Left ventricle myocardium inferior (tissue), 1 donor: ENCODE measurements around the gene VSIG10L2. TPM values are rescaled to one million over a fixed set of nuclear protein-coding genes. Genes with fewer than 3 reads are reported as not detected.

Experiments used
- DNase-seq: peaks from one replicate; pipeline ENCODE4 v3.0.0-alpha.2; 2020
- H3K27ac ChIP-seq: fragments of 200-600 bp; replicated peaks from 2 replicates; pipeline ENCODE4 v1.8.0; 2021
- H3K27me3 ChIP-seq: fragments of 200-600 bp; 2 replicates; pipeline ENCODE4 v1.8.0; 2021; ENCODE audit warnings: low read depth
- H3K36me3 ChIP-seq: fragments of 200-600 bp; 2 replicates; pipeline ENCODE4 v1.8.0; 2021
- H3K4me1 ChIP-seq: fragments of 200-600 bp; 2 replicates; pipeline ENCODE4 v1.8.0; 2021
- H3K4me3 ChIP-seq: fragments of 200-600 bp; 2 replicates; pipeline ENCODE4 v1.8.0; 2021; ENCODE audit warnings: mild to moderate bottlenecking, moderate library complexity
- H3K9me3 ChIP-seq: fragments of 200-600 bp; replicated peaks from 2 replicates; pipeline ENCODE4 v1.8.0; 2021
- CTCF ChIP-seq: fragments of 200-600 bp; IDR thresholded peaks from 2 replicates; pipeline ENCODE4 v1.8.0; 2021; ENCODE audit warnings: antibody characterized with exemption, mild to moderate bottlenecking, borderline replicate concordance
- intact Hi-C: fragments of 100-400 bp; cut with micrococcal nuclease; formaldehyde crosslinking; loops from one replicate; pipeline ENCODE4 v1.11.0; 2022
- total RNA-seq: library from RNA; stranded (reverse); fragmentation: NEBNext Ultra II Directional; extraction: Animal tissue kit (Norgen Biotek cat#: 25700); gene quantifications from one replicate; pipeline ENCODE4 v1.2.1, GENCODE V29; 2021
- donor health status: DM: no; HTN: yes; CAD: no; lungs with severe emphysema.

VSIG10L2 gene
- total RNA-seq, 1 donor from 2014 or later = 0.08 TPM

- Histone ChIP-seq H3K27ac (peak overlapping the region; percentile 21), H3K36me3 (no peaks in the 10 kb centered on the region), H3K9me3 (no peaks in the 10 kb centered on the region), H3K27me3 (peaks cover 11% of the 10 kb centered on the region), H3K4me1 (peaks cover 25% of the 10 kb centered on the region), H3K4me3 (no peak overlapping the region)
- DNase-seq = no peak
- no peak for TF ChIP-seq CTCF
- intact Hi-C loops = no loop called here
These were observed 6.7 kb downstream of the VSIG10L2 start for GRCh38 chr11:125952559-125952958.

- peak; percentile 63 for DNase-seq
- H3K4me1 ChIP-seq = peaks cover 25% of the 10 kb centered on the region
- no peaks in the 10 kb centered on the region for H3K36me3 ChIP-seq
- no peaks in the 10 kb centered on the region for H3K9me3 ChIP-seq
- H3K27ac ChIP-seq = peak overlapping the region; percentile 23
- no peak for TF ChIP-seq CTCF
- peaks cover 11% of the 10 kb centered on the region for H3K27me3 ChIP-seq
- H3K4me3 ChIP-seq = no peak overlapping the region
- intact Hi-C loops = no loop called here
These were observed 7.1 kb downstream of the VSIG10L2 start for GRCh38 chr11:125952973-125953372.

GRCh38 chr11:125953401-125953935 lies 7.6 kb downstream of the VSIG10L2 start:
- no peak for DNase-seq
- H3K4me3 ChIP-seq = no peak overlapping the region
- no peaks in the 10 kb centered on the region for H3K36me3 ChIP-seq
- H3K27ac ChIP-seq = peak overlapping the region; percentile 23
- H3K4me1 ChIP-seq = peaks cover 25% of the 10 kb centered on the region
- H3K9me3 ChIP-seq = no peaks in the 10 kb centered on the region
- TF ChIP-seq CTCF = no peak
- H3K27me3 ChIP-seq = peaks cover 11% of the 10 kb centered on the region
- intact Hi-C loops = no loop called here

- Histone ChIP-seq H3K27ac (no peak overlapping the region), H3K36me3 (no peaks in the 10 kb centered on the region), H3K4me3 (no peak overlapping the region), H3K9me3 (no peaks in the 10 kb centered on the region), H3K27me3 (peaks cover 11% of the 10 kb centered on the region), H3K4me1 (peaks cover 25% of the 10 kb centered on the region)
- DNase-seq = no peak
- TF ChIP-seq CTCF = no peak
- intact Hi-C loops = no loop called here
These were observed 8.5 kb downstream of the VSIG10L2 start for GRCh38 chr11:125954123-125954944.

GRCh38 chr11:125954945-125955640 lies 9.2 kb downstream of the VSIG10L2 start:
- Histone ChIP-seq H3K36me3 (peaks cover 5% of the 10 kb centered on the region), H3K4me3 (no peak overlapping the region), H3K27me3 (peaks cover 11% of the 10 kb centered on the region), H3K4me1 (peaks cover 25% of the 10 kb centered on the region), H3K27ac (peak overlapping the region; percentile 63), H3K9me3 (no peaks in the 10 kb centered on the region)
- intact Hi-C loops = no loop called here
- no peak for DNase-seq
- no peak for TF ChIP-seq CTCF
